ENCODE results near the gene HOXD1.

GRCh38 chr2:176163672-176164056 lies 24.8 kb upstream of the HOXD1 start:
- TF ChIP-seq POLR2AphosphoS5 (IDR thresholded peaks at IDR 0.05; ENCODE audit: low read depth, low read length) = no peak
- no peak for TF ChIP-seq TAF1 (IDR thresholded peaks at IDR 0.05; ENCODE audit: borderline replicate concordance, low read depth, low read length)
- TF ChIP-seq POLR2A (IDR thresholded peaks at IDR 0.05; ENCODE audit: low read depth, low read length) = no peak

Data from GM12892 (cell line).